HCT116 (cell line): ENCODE data around the gene SLC25A22. TPM values are rescaled to one million over a fixed set of nuclear protein-coding genes. Genes with fewer than 3 reads are reported as not detected.

Source experiments
- ATAC-seq: fragments of 200-7000 bp; cut with Tn5 transposase; 2 replicates; pipeline ENCODE4 v1.9.1; 2020; ENCODE audit warnings: mild to moderate bottlenecking, moderate library complexity
- BruUV-seq: library from RNA; stranded (reverse); fragments of 400-500 nt; replicated peaks from 2 replicates; lab custom pipeline; 2021; lab: Mats Ljungman, UMichigan
- CTCF ChIA-PET: fragments of 300-600 bp; sonication (Branson Sonifier 250); formaldehyde crosslinking; loops from one replicate; lab custom pipeline; 2021; ENCODE audit warnings: antibody characterized with exemption; lab: Charles Lee
- POLR2A ChIA-PET: fragments of 300-600, 350-600 bp; sonication (Branson Sonifier 250); formaldehyde crosslinking; loops from one replicate; lab custom pipeline; 2021; ENCODE audit warnings: antibody characterized with exemption; lab: Charles Lee
- RAD21 ChIA-PET, 2 experiments: fragments of 300-600 bp; sonication (Branson Sonifier 250); formaldehyde crosslinking; loops; one replicate each; lab custom pipeline; 2023; ENCODE audit warnings: low total read pairs in 2 of 2; ENCODE audit not compliant: uncharacterized antibody in 2 of 2, unreplicated experiment in 2 of 2, low non-redundant PET in 1 of 2; lab: Charles Lee
- DNase-seq: peaks from one replicate; pipeline ENCODE4 v3.0.0-alpha.2; 2010; ENCODE audit warnings: low read depth, low spot score
- H2AFZ ChIP-seq: fragments of 200-600 bp; shearing (Covaris generic), sonication (generic); 2 replicates; pipeline ENCODE4 v1.6.1; 2017; ENCODE audit warnings: low read depth, mixed run types, mixed read lengths, antibody characterized with exemption, low read length; ENCODE audit not compliant: poor library complexity, severe bottlenecking
- H3K27ac ChIP-seq: 2 replicates; pipeline ENCODE4 v1.5.1; 2012; ENCODE audit warnings: low read depth, low read length
- H3K27me3 ChIP-seq: fragments of 200-600 bp; sonication (generic); 2 replicates; pipeline ENCODE4 v1.6.1; 2016; ENCODE audit warnings: mixed run types, low read length, mixed read lengths; ENCODE audit not compliant: insufficient read depth
- H3K36me3 ChIP-seq, 2 experiments: fragments of 200-500 bp in 1 of 2; fragments of 200-600 bp in 1 of 2; sonication (Bioruptor generic) in 1 of 2; sonication (generic) in 1 of 2; 2 replicates each; pipeline versions ENCODE4 v1.5.1 to v1.6.1; 2014 to 2016; ENCODE audit warnings: low read length in 2 of 2, inconsistent platforms in 1 of 2, mixed read lengths in 1 of 2, mixed run types in 1 of 2; ENCODE audit not compliant: insufficient read depth in 2 of 2, control insufficient read depth in 1 of 2
- H3K4me1 ChIP-seq, 2 experiments: fragments of 200-600 bp in 1 of 2; sonication (generic) in 1 of 2; 2 replicates each; pipeline versions ENCODE4 v1.5.1 to v1.6.1; 2012 to 2017; ENCODE audit warnings: low read length in 2 of 2, inconsistent platforms in 1 of 2, mild to moderate bottlenecking in 1 of 2, mixed read lengths in 1 of 2, mixed run types in 1 of 2, moderate library complexity in 1 of 2; ENCODE audit not compliant: insufficient read depth in 2 of 2, control insufficient read depth in 1 of 2
- H3K4me2 ChIP-seq: fragments of 200-600 bp; sonication (generic); 2 replicates; pipeline ENCODE4 v1.6.1; 2017; ENCODE audit warnings: mixed run types, low read length, mixed read lengths
- H3K4me3 ChIP-seq, 2 experiments: fragments of 200-600 bp in 1 of 2; sonication (generic) in 1 of 2; replicated peaks in 1 of 2; 2 replicates each; pipeline ENCODE4 v1.5.1; 2011 to 2016; ENCODE audit warnings: low read length in 2 of 2, control low read depth in 1 of 2, low read depth in 1 of 2, mild to moderate bottlenecking in 1 of 2, mixed read lengths in 1 of 2, mixed run types in 1 of 2
- H3K79me2 ChIP-seq: fragments of 200-600 bp; sonication (generic); 2 replicates; pipeline ENCODE4 v1.6.1; 2017; ENCODE audit warnings: mild to moderate bottlenecking, mixed run types, low read length, moderate library complexity, mixed read lengths; ENCODE audit not compliant: insufficient read depth
- H3K9ac ChIP-seq: fragments of 200-600 bp; sonication (generic); 2 replicates; pipeline ENCODE4 v1.6.1; 2016; ENCODE audit warnings: low read length, mixed read lengths
- H3K9me2 ChIP-seq: fragments of 200-600 bp; sonication (generic), shearing (Covaris generic); 2 replicates; pipeline ENCODE4 v1.6.1; 2017; ENCODE audit warnings: mixed run types, mild to moderate bottlenecking, moderate library complexity; ENCODE audit not compliant: insufficient read depth
- H3K9me3 ChIP-seq, 2 experiments: fragments of 200-500 bp in 1 of 2; fragments of 200-600 bp in 1 of 2; sonication (Bioruptor generic) in 1 of 2; sonication (generic) in 1 of 2; 2 replicates each; pipeline ENCODE4 v1.6.1; 2014 to 2017; ENCODE audit warnings: low read length in 2 of 2, mixed read lengths in 2 of 2, inconsistent platforms in 1 of 2, low read depth in 1 of 2, mild to moderate bottlenecking in 1 of 2, mixed run types in 1 of 2, moderate library complexity in 1 of 2; ENCODE audit not compliant: control insufficient read depth in 1 of 2, insufficient read depth in 1 of 2
- H4K20me1 ChIP-seq: fragments of 200-600 bp; sonication (generic), shearing (Covaris generic); 2 replicates; pipeline ENCODE4 v1.6.1; 2017; ENCODE audit warnings: mixed run types, mild to moderate bottlenecking, moderate library complexity; ENCODE audit not compliant: insufficient read depth
- CBX3 ChIP-seq: IDR thresholded peaks from 2 replicates; pipeline ENCODE4 v1.6.1; 2012; ENCODE audit warnings: low read depth
- EGR1 ChIP-seq: IDR thresholded peaks from 2 replicates; pipeline ENCODE4 v1.6.1; 2012; ENCODE audit warnings: low read depth
- FOSL1 ChIP-seq: IDR thresholded peaks from 2 replicates; pipeline ENCODE4 v1.6.1; 2012; ENCODE audit warnings: low read depth
- JUND ChIP-seq: IDR thresholded peaks from 2 replicates; pipeline ENCODE4 v1.6.1; 2012
- POLR2A ChIP-seq: IDR thresholded peaks from 2 replicates; pipeline ENCODE4 v1.7.0; 2011; ENCODE audit warnings: borderline replicate concordance; ENCODE audit not compliant: insufficient read depth, insufficient read length; ENCODE audit errors: extremely low read depth
- POLR2AphosphoS5 ChIP-seq: IDR thresholded peaks from 2 replicates; pipeline ENCODE4 v1.6.1; 2011; ENCODE audit warnings: mild to moderate bottlenecking, low read depth, low read length, moderate library complexity
- RAD21 ChIP-seq: IDR thresholded peaks from 2 replicates; pipeline ENCODE4 v1.6.1; 2012; ENCODE audit warnings: low read depth, mild to moderate bottlenecking
- SP1 ChIP-seq: IDR thresholded peaks from 2 replicates; pipeline ENCODE4 v1.6.1; 2012; ENCODE audit warnings: low read depth
- TCF7L2 ChIP-seq: IDR thresholded peaks from 2 replicates; pipeline ENCODE4 v1.7.0; 2011; ENCODE audit warnings: borderline replicate concordance, inconsistent platforms; ENCODE audit not compliant: insufficient read depth, insufficient read length; ENCODE audit errors: extremely low read depth
- intact Hi-C: fragments of 100-400 bp; cut with micrococcal nuclease; formaldehyde crosslinking; loops from 2 replicates; pipeline ENCODE4 v1.10.0; 2022
- total RNA-seq: library from RNA; stranded (reverse); gene quantifications from one replicate; pipeline ENCODE4 v1.2.1, GENCODE V29; 2021; ENCODE audit not compliant: unreplicated experiment
- TF ChIP-seq, protein P1 (sequence below): IDR thresholded peaks from 2 replicates; pipeline ENCODE4 v1.6.1; 2011; ENCODE audit warnings: mild to moderate bottlenecking, low read length, moderate library complexity; ENCODE audit not compliant: insufficient replicate concordance; ENCODE audit errors: extremely low read depth
- TF ChIP-seq, protein P2 (sequence below): IDR thresholded peaks from 2 replicates; pipeline ENCODE4 v1.6.1; 2012
- TF ChIP-seq, protein P3 (sequence below): IDR thresholded peaks from 2 replicates; pipeline ENCODE4 v1.6.1; 2012; ENCODE audit warnings: low read depth
- TF ChIP-seq, protein P4 (sequence below): IDR thresholded peaks from 2 replicates; pipeline ENCODE4 v1.6.1; 2012

SLC25A22 gene
- total RNA-seq, 1 experiment from 2014 or later: 62.0 TPM

DNA sequence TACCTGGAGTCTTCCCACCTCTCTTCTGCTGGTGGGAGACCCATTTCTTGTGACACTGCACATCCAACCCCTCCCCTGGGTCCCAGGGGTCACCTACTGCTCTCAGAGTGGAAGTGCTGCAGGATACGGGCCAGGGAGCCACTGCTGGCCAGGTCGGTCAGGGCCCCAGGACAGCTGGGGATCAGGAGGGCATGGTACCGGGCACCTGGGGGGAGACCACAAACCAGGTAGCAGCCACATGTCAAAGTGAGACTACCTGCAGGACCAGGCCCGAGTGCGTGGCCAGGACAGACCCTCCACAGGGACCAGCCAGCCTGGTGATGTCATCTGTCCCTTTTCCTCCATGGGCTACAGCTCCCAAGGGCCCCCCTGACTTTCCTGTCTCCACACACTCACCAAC lies 24.7 kb downstream of the SLC25A22 start:
- DNase-seq: no peak
- H3K4me2 ChIP-seq: no peak overlapping the region
- no peaks in the 10 kb centered on the region for H4K20me1 ChIP-seq
- intact Hi-C loops: no loop called here
- H3K27me3 ChIP-seq: no peaks in the 10 kb centered on the region
- no peak overlapping the region for H3K9ac ChIP-seq
- POLR2A ChIA-PET: no interaction called here
- H3K4me1 ChIP-seq: peaks cover 8 to 22% of the 10 kb centered on the region in 2 experiments
- H3K4me3 ChIP-seq: no peak overlapping the region
- TF ChIP-seq POLR2A: no peak
- TF ChIP-seq, all 23 proteins: peak for 0
- BruUV-seq: no TSS peak
- peaks cover 19 to 41% of the 10 kb centered on the region in 2 experiments; a peak in 3 of 4 replicates for H3K36me3 ChIP-seq
- peak overlapping the region; percentile 26; the same call in 1 of the 2 replicates for H3K27ac ChIP-seq
- H2AFZ ChIP-seq: no peak overlapping the region
- no peak for ATAC-seq
- H3K9me2 ChIP-seq: no peaks in the 10 kb centered on the region
- H3K9me3 ChIP-seq: no peaks in the 10 kb centered on the region
- CTCF ChIA-PET: no interaction called here
- RAD21 ChIA-PET: no interaction called here
- peaks cover 73% of the 10 kb centered on the region for H3K79me2 ChIP-seq

DNA sequence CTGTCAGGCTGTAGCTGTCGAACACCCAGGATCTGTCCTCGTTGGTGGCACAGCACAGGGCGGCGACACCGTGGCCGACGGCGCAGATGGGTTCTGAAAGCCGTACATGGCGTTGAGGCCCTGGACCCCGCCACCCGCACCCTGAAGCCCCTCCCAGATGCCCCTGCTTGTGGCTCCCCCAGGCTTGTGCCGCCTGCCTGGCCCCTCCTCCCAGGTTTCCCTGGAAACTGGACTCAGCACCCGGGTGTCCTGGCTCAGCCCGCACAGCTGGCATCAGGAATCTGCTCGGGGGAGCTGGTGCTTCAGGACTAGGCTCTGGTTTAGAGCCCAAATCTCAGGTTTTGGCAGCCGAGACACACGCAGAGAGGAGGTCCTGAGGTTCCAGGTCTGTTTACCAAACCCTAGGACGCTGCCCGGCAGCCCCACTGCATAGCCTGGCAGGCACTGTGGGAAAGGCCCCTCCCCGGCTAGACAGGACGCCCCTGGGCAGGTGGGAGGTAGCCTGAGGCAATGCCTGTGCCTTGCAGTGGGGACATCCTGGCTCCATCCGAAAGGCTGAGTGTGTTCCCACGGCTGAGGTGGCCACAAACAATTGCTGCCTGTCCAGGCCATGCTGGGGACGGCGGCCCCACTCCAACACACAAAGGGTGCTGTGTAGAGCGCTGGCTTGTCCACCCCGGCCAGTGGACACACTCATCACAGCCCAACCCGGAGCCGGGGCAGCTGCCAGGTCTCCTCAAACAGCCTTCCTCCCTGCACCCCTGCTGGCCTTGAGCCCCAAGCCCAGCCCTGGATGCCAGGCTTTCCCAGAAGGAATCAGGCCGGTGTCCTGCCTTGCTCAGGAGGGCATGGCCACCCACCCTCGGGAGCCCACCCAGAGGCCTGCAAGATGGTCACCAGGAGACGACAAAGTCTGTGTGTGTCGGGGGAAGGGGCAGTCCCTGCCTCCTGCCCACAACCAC lies 25.4 kb downstream of the SLC25A22 start:
- Histone ChIP-seq H3K9me2 (no peaks in the 10 kb centered on the region), H3K4me3 (no peak overlapping the region), H3K4me2 (no peak overlapping the region), H3K9me3 (no peaks in the 10 kb centered on the region), H3K79me2 (peaks cover 65% of the 10 kb centered on the region), H3K9ac (no peak overlapping the region), H3K27ac (peak overlapping the region; percentile 26; the same call in 1 of the 2 replicates), H3K27me3 (no peaks in the 10 kb centered on the region), H3K4me1 (peaks cover 8 to 17% of the 10 kb centered on the region in 2 experiments), H3K36me3 (peaks cover 19 to 41% of the 10 kb centered on the region in 2 experiments; a peak in 3 of 4 replicates), H2AFZ (no peak overlapping the region), H4K20me1 (no peaks in the 10 kb centered on the region)
- no TSS peak for BruUV-seq
- POLR2A ChIA-PET: no interaction called here
- DNase-seq (no peak), ATAC-seq (no peak)
- RAD21 ChIA-PET: no interaction called here
- CTCF ChIA-PET: no interaction called here
- intact Hi-C loops: no loop called here
- TF ChIP-seq POLR2AphosphoS5 (no peak), FOSL1 (no peak), SP1 (no peak), RAD21 (no peak), CBX3 (no peak), EGR1 (no peak), JUND (no peak), TCF7L2 (no peak)
- TF ChIP-seq, protein P1, sequence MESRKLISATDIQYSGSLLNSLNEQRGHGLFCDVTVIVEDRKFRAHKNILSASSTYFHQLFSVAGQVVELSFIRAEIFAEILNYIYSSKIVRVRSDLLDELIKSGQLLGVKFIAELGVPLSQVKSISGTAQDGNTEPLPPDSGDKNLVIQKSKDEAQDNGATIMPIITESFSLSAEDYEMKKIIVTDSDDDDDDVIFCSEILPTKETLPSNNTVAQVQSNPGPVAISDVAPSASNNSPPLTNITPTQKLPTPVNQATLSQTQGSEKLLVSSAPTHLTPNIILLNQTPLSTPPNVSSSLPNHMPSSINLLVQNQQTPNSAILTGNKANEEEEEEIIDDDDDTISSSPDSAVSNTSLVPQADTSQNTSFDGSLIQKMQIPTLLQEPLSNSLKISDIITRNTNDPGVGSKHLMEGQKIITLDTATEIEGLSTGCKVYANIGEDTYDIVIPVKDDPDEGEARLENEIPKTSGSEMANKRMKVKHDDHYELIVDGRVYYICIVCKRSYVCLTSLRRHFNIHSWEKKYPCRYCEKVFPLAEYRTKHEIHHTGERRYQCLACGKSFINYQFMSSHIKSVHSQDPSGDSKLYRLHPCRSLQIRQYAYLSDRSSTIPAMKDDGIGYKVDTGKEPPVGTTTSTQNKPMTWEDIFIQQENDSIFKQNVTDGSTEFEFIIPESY: no peak
- TF ChIP-seq, protein P2, sequence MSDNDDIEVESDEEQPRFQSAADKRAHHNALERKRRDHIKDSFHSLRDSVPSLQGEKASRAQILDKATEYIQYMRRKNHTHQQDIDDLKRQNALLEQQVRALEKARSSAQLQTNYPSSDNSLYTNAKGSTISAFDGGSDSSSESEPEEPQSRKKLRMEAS: no peak
- TF ChIP-seq, protein P3, sequence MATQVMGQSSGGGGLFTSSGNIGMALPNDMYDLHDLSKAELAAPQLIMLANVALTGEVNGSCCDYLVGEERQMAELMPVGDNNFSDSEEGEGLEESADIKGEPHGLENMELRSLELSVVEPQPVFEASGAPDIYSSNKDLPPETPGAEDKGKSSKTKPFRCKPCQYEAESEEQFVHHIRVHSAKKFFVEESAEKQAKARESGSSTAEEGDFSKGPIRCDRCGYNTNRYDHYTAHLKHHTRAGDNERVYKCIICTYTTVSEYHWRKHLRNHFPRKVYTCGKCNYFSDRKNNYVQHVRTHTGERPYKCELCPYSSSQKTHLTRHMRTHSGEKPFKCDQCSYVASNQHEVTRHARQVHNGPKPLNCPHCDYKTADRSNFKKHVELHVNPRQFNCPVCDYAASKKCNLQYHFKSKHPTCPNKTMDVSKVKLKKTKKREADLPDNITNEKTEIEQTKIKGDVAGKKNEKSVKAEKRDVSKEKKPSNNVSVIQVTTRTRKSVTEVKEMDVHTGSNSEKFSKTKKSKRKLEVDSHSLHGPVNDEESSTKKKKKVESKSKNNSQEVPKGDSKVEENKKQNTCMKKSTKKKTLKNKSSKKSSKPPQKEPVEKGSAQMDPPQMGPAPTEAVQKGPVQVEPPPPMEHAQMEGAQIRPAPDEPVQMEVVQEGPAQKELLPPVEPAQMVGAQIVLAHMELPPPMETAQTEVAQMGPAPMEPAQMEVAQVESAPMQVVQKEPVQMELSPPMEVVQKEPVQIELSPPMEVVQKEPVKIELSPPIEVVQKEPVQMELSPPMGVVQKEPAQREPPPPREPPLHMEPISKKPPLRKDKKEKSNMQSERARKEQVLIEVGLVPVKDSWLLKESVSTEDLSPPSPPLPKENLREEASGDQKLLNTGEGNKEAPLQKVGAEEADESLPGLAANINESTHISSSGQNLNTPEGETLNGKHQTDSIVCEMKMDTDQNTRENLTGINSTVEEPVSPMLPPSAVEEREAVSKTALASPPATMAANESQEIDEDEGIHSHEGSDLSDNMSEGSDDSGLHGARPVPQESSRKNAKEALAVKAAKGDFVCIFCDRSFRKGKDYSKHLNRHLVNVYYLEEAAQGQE: no peak
- TF ChIP-seq, protein P4, sequence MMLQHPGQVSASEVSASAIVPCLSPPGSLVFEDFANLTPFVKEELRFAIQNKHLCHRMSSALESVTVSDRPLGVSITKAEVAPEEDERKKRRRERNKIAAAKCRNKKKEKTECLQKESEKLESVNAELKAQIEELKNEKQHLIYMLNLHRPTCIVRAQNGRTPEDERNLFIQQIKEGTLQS: no peak
